ENCODE measurements around the gene CALHM1.
"Not testable (repeated sequence)": the region's sequence is repeated elsewhere in the genome, so short reads cannot be mapped to it uniquely, and the experiment has no call there.

Gene CALHM1, protein sequence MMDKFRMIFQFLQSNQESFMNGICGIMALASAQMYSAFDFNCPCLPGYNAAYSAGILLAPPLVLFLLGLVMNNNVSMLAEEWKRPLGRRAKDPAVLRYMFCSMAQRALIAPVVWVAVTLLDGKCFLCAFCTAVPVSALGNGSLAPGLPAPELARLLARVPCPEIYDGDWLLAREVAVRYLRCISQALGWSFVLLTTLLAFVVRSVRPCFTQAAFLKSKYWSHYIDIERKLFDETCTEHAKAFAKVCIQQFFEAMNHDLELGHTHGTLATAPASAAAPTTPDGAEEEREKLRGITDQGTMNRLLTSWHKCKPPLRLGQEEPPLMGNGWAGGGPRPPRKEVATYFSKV

DNA sequence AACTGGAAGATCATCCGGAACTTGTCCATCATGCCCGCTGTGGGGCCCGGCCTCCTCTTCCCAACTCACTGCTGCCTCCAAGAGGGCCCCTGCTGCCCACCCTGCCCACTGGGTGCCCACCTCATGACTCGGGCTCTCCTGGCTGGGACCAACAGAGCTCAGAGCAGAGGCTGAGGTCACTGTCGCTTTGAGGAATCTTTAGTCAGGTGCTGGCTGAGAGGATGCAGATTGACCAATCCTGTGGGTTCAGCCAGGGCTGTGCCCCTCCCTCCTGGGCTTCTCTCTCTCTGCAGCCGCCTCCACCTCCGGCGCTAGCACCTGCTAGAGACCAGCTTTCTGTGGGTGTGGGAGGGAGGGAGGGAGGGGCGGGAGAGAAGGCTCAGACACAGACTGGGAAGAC lies at the start of gene CALHM1:
CALHM1 (minus strand) TSS at position 181 of the 400 bp plus-strand sequence; CDS start at position 32, 149 bp downstream.
- DNase-seq (ENCODE audit: low read depth in 2 of 2, low spot score in 1 of 2), result no peak

DNA sequence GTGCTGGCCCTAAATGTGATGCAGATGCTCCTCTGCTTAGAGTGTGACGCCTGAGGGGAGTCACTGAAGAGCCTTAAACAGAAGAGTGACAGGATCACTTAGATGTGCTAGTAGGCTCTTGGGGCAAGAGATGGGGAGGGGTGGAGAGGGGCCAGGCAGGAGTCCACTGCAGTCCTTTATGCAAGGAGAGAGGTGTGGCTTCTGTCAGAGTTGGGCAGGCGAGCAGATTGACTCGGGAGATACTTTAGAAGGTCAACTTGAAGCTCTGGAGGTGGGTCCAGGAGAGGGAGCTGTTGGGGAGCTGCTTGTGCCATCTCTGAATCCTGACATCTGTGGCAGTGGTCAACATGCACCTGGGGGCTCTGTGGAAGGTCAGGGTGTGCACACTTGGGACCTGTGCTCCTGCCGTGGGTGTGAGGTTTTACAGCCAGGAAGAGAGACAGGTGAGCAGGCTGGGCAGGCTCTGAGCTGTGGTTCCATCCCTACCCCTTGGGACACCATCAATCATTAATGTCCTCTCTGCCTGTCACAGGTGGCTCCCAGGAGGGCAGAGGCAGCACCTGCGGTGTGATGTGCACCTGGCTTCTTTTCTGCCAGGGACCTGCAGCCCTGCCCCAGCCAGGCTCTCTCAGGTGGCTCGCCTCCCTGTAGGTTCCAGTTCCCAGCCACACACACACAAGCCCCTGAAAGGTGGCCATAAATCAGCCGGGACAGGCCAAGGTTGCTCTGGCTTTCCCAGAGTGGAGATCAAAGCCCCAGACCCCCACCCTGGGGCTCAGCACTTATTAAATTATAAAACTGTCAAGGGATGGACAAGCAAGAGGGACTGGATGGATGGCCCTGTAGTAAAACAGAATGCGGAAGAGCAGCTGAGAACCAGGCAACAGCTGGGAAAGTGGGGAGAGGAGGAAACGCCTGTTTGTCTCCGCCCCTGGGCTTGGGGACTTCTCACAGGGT lies 48.8 kb upstream of the CALHM1 start:
- no peak for DNase-seq (ENCODE audit: low read depth in 2 of 2, low spot score in 1 of 2)

- no peak for DNase-seq (ENCODE audit: low read depth in 2 of 2, low spot score in 1 of 2)
Observed at GRCh38 chr10:103506061-103506460, 47.4 kb upstream of the CALHM1 start.

DNA sequence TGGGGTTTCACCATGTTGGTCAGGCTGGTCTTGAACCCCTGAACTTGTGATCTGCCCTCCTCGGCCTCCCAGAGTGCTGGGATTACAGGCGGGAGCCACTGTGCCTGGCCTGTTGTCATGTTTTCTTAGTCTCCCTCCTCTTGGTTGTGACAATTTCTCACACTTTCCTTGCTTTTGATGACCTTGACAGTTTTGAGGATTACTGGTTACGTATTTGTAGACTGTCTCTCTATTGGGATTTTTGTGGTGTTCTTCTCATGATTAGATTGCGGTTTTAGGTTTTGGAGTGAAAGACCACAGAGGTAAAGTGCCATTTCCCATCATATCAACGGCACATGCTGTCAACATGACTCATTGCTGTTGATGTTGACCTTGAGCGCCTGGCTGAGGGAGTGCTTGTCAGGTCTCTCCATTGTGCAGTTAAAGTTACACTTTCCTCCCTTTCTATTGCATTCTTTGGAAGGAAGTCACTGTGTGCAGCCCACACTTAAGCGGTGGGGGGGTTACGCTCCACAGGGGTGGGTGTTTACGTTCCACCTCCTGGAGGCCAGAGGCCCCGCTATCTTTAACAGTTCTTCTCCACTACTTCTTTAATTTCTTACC lies 45.6 kb upstream of the CALHM1 start:
- DNase-seq (ENCODE audit: low read depth in 2 of 2, low spot score in 1 of 2), result peak in 1 of 2 donors; percentile 17

GRCh38 chr10:103503777-103504176 lies 45.1 kb upstream of the CALHM1 start:
- DNase-seq (ENCODE audit: low read depth in 2 of 2, low spot score in 1 of 2), result not testable (repeated sequence)

- no peak for DNase-seq (ENCODE audit: low read depth in 2 of 2, low spot score in 1 of 2)
Observed at GRCh38 chr10:103502849-103503660, 44.4 kb upstream of the CALHM1 start.

GRCh38 chr10:103501186-103501585 lies 42.5 kb upstream of the CALHM1 start:
- DNase-seq (ENCODE audit: low read depth in 2 of 2, low spot score in 1 of 2), result no peak

GRCh38 chr10:103500481-103500880 lies 41.8 kb upstream of the CALHM1 start:
- DNase-seq (ENCODE audit: low read depth in 2 of 2, low spot score in 1 of 2), result no peak

- no peak for DNase-seq (ENCODE audit: low read depth in 2 of 2, low spot score in 1 of 2)
Observed at GRCh38 chr10:103499881-103500280, 41.2 kb upstream of the CALHM1 start.

- DNase-seq (ENCODE audit: low read depth in 2 of 2, low spot score in 1 of 2), result no peak
Observed at GRCh38 chr10:103498936-103499638, 40.4 kb upstream of the CALHM1 start.

DNA sequence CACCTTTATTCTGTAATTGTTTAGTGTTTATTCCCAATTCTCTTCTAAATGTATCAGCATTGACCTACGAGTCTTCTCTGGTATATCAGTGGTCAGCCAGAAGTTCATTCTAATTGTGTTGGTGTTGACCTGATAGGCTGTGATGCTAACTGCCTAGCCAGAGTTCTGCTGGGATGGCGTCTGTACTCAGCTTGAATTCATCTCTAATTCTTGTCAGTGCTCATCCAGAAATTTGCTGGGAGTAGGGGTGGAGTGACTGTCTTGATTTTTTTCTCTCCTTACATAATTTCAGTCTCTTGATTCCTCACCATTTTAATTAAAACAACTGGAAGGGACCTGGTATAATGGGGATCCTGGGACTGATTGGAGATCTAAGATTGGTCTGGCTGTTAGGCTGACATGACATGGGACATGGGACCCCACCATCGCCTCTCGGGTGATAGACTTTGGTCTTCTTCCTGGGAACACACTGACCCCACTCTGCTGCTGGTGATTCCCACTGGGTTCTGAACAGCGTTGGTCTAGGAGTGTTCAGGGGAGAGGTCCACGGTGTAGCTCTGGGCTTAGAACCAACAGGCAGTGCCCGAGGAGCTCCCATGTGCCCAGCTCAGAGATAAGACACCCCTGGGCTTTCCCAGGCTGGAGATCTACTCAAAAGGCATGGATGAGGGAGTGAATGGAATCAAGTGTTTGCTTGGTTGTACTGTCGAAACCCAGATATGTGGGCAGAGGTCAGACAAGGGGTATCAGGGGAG lies 38.6 kb upstream of the CALHM1 start:
- no peak for DNase-seq (ENCODE audit: low read depth in 2 of 2, low spot score in 1 of 2)

GRCh38 chr10:103495321-103495720 lies 36.6 kb upstream of the CALHM1 start:
- DNase-seq (ENCODE audit: low read depth in 2 of 2, low spot score in 1 of 2), result no peak

DNA sequence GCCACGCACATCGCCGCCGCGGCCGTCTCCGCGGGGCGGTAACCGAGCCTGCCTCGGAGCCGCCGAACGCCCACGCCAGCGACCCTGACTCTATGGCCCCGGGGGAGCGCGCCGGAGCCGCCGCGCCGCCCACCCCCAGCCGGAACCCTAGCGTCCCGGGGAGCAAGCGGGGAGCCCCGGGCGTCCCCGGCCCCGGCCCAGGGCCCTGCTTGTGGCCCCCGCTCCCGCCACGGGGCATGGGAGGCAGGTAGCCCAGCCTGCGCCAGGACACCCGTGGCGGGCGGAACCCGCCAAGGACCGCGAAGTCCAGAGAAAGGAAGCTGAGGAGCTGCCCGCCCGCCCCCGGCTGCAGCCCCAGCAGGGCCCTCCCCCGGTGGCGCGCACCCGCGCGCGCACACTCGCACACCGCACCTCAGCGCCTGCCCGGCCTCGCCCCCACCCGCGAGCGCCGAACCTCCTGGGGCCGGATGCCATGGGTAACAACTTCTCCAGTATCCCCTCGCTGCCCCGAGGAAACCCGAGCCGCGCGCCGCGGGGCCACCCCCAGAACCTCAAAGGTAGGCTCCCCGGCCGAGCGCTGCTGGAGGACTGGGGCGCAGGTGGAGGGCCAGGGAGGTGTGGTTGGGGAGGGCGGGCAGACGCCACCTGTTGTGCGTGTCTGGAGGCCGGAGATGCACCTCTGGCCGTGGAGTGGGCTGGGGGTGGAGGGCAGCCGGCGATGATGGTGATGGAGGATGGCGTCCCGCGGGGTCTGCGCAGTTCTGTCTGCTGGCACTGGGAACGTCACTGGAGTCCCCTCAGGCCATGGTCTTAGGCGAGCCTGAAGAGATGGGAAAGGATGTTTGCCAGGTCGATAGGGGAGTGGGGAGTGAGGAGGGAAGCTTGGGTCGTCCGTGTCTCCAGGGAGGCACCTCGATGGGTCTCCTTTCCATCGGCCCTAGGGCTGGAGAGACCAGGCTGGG lies 35.5 kb upstream of the CALHM1 start:
- DNase-seq (ENCODE audit: low read depth in 2 of 2, low spot score in 1 of 2), result no peak

DNA sequence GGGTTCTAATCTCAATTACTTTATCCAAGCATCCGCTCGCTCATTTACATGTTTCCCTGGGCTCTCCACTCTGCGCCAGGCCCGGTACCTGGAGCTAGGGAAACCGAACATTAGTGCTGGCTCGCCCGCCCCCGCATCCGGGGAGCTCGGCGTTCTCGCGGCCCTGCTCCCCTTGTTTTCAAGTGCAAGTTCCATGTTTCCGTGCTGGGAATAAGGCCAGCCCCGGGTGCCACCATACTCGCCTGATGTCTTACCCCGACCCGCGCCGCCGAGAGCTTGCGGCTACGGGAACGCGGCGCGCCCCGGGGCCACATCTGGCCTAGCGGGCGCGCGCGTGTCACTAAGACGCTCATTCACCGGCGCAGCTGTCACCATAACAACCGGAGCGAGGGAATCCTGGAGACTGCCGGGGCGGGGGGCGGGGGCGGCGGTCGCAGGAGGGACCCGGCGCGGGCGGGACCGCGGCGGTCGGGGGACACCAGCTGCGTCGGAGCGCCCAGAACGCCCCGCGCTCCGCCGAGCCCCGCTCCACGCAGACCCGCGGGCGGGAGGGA lies 34.7 kb upstream of the CALHM1 start, which contains the start of gene NEURL1:
NEURL1 (plus strand) TSS at position 344 of the 554 bp plus-strand sequence. CDS start 683 bp downstream, outside the sequence.
- DNase-seq (ENCODE audit: low read depth in 2 of 2, low spot score in 1 of 2), result no peak

DNA sequence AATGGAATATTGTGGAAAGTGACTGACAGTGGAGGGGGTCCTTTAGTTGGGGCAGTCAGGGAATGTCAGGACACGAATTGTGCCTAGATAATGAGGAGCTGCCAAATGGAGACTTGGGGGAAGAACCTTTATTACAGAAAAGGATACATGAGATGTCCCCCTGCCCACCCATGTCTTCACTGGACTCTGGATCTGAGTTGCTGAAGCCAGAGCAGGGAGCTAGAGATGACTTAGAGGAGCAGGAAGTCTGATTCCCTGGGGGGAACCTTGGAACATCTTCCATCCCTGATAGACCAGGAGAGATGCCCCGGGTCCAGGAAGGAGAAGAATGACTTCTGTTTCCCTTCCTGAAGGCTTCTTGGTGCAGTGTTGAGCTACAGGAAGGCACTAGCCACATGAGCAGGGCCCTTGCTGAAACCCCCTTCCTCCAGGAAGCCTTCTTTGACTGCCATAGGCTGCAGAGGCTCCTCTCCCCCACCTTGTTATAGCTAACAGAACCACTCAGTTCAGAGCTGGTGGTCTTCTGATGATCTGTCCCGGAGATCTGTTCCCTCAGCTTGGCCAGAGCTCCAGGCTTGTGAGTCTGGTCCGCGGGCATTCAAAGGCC lies 34.1 kb upstream of the CALHM1 start:
- no peak for DNase-seq (ENCODE audit: low read depth in 2 of 2, low spot score in 1 of 2)

DNA sequence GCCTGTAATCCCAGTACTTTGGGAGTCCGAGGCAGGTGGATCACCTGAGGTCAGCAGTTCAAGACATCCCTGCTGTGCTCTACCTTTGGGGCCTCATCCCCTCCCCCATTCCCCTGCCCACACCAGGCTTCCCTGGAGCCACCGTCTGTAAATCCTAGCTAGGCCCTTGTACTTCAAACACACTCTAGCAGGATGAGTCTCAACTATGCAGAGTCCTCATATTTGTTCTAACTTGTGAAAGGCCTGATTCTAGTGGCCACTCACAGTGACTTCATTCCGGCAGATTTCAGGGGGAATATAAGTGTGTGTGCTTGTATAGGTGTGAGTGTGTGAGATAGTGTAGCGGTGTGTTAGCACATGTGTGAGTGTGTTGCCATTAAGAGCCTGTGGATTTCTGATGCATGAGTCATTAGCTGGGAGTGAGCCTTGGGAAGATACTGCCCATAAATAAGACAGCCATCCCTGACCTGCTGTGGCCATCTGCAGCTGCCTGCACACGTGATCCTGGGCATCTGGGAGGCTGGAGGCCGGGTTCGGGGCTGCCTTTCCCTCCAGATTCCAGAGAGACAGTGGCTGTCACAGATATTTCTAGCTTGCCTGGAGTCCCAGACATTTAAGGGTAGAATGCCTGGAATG lies 33.1 kb upstream of the CALHM1 start:
- no peak for DNase-seq (ENCODE audit: low read depth in 2 of 2, low spot score in 1 of 2)

DNA sequence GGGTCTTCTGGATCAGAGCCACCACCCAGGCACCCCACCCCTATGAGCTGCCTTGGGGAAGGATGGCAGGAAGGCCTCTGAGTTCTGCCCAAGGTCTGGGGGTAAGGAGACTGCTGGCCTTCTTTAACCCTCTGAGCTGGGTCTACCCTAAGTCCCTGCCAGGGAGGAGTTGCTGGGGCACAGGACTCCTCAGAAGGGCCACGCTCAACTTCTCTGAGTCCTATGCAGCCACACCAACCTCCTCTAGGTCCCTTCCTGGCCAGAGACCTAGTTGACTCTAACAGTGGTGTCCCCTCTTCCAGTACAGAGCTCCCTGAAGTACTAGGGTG lies 32.2 kb upstream of the CALHM1 start:
- no peak for DNase-seq (ENCODE audit: low read depth in 2 of 2, low spot score in 1 of 2)

All from stimulated activated CD8-positive, alpha-beta memory T cell treated with anti-CD3 and anti-CD28 coated beads, Interleukin-4, amount 100 ng/mL, for 4 hours (primary cell).